Right atrium auricular region (tissue), 2 donors: Measurements from ENCODE around the gene C4orf17. TPM values are rescaled to one million over a fixed set of nuclear protein-coding genes. Genes with fewer than 3 reads are reported as not detected.

Experiments used
- DNase-seq: peaks from one replicate; pipeline ENCODE4 v3.0.0-alpha.2; 2019; ENCODE audit warnings: low spot score
- H3K27ac ChIP-seq, 2 donors: fragments of 200-600 bp; sonication (generic); 1 replicate in 1 of 2; 2 replicates in 1 of 2; pipeline ENCODE4 v1.5.1; 2016 to 2019
- H3K27me3 ChIP-seq, 2 donors: fragments of 200-600 bp; sonication (generic); one replicate each; pipeline versions ENCODE4 v1.5.1 to v1.6.0; 2017 to 2019
- H3K36me3 ChIP-seq: fragments of 200-600 bp; sonication (generic); one replicate; pipeline ENCODE4 v1.5.1; 2016
- H3K4me1 ChIP-seq, 2 donors: fragments of 200-600 bp; sonication (generic); one replicate each; pipeline versions ENCODE4 v1.5.1 to v1.6.0; 2017 to 2019
- H3K4me3 ChIP-seq, 2 donors: fragments of 200-600 bp; sonication (generic); 1 replicate in 1 of 2; 2 replicates in 1 of 2; pipeline ENCODE4 v1.5.1; 2017 to 2019; ENCODE audit warnings: mild to moderate bottlenecking in 1 of 2, moderate library complexity in 1 of 2
- H3K9me3 ChIP-seq, 2 donors: fragments of 200-600 bp; sonication (generic); one replicate each; pipeline ENCODE4 v1.5.1; 2019
- total RNA-seq, 2 donors: library from RNA; depleted of rRNA; stranded (reverse); fragments of >200 nt; gene quantifications; one replicate each; pipeline ENCODE4 v1.1.0, GENCODE V29; 2016
- TF ChIP-seq, protein P1 (sequence below), 2 donors: fragments of 200-600 bp; sonication (generic); IDR thresholded peaks; one replicate each; pipeline ENCODE4 v1.5.1; 2019; ENCODE audit warnings: antibody characterized with exemption in 2 of 2

C4orf17 gene
- total RNA-seq, 2 donors from 2014 or later: not detected

DNA sequence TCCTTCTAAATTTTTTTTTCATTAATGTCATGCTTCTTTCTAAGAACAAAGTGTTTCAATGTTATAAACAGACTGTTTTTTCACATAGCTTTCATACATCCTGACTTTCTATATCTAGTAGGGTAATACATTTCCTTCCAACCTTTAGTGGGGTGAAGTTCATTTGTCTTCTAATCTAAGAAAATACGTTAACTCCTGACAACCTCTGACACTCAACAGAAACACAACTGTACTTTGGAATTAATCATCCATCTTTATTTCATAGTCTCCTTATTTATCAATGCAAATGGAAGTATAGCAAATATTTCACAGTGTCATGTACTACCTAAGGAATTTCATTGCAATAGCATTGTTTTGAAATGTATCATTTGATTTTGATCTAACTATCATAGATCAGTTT lies 61.1 kb downstream of the C4orf17 start:
- Histone ChIP-seq H3K27me3 (no peaks in the 10 kb centered on the region), H3K4me3 (no peak overlapping the region), H3K27ac (no peak overlapping the region), H3K9me3 (no peaks in the 10 kb centered on the region), H3K36me3 (no peaks in the 10 kb centered on the region), H3K4me1 (no peaks in the 10 kb centered on the region)
- no peak for DNase-seq
- TF ChIP-seq, protein P1, sequence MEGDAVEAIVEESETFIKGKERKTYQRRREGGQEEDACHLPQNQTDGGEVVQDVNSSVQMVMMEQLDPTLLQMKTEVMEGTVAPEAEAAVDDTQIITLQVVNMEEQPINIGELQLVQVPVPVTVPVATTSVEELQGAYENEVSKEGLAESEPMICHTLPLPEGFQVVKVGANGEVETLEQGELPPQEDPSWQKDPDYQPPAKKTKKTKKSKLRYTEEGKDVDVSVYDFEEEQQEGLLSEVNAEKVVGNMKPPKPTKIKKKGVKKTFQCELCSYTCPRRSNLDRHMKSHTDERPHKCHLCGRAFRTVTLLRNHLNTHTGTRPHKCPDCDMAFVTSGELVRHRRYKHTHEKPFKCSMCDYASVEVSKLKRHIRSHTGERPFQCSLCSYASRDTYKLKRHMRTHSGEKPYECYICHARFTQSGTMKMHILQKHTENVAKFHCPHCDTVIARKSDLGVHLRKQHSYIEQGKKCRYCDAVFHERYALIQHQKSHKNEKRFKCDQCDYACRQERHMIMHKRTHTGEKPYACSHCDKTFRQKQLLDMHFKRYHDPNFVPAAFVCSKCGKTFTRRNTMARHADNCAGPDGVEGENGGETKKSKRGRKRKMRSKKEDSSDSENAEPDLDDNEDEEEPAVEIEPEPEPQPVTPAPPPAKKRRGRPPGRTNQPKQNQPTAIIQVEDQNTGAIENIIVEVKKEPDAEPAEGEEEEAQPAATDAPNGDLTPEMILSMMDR (IDR thresholded peaks at IDR 0.05): no peak

DNA sequence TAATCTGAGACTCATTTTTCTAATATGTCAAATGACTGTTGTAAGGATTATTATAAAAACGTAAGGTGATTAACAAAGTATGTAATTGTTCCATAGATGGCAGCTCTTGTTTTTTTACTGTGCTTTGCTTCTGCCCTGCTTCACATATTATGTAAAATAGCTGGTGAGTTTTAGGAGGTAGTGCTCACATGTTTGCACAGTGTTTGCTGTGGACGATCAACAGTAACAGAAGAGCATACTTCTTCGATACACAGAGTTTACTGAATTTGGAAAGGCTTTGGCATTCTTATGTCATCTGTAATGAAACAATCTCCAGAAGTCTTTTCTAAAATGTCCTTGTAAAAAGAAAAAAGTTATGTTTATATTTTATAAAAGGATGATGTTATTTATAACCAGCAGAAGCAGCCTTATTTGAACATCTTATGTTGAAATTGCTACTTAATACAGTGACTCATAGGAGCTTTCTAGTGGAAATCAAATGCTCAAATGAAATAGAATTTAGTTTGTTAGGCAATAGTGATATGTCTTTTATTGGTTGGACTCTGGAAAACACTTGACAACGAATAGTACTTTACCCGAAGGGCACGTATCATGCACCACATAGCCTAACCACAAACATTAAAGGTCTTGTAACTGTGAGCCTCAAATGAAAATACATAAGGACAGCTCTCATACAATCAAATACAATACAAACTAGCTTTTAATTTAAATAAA lies 61.9 kb downstream of the C4orf17 start:
- H3K27ac ChIP-seq: no peak overlapping the region

DNA sequence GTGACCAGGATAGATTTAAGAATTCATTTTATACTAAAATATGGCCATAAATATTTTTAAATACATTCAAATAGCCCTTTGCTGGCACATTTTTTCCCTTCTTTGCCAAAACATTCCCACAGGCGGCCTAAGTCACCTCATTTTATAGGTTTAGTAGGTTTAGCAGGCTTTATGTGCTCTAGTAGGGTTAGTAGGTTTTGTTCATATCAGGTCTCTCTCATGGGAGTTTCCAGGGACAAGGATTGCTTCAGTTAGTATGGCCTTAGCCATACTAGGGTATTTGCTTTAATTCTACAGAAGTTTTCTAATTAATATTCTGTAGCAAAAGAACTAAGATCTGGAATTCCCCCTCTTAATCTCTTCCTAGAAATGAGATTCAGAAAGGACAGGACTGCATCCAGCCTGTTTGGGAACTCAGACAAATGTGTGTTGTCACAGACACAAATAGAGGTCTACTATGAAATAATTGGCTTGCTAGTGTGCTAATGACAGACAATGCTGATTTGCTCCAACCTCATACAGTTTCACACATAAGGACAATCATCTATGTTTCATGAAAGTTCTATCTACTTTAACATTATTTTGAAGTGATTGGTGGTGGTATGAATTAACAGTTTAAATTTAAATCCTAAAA lies 63.0 kb downstream of the C4orf17 start:
- H3K9me3 ChIP-seq: no peaks in the 10 kb centered on the region
- no peak for DNase-seq
- H3K4me1 ChIP-seq: no peaks in the 10 kb centered on the region
- no peak overlapping the region for H3K4me3 ChIP-seq
- H3K27ac ChIP-seq: no peak overlapping the region
- H3K36me3 ChIP-seq: no peaks in the 10 kb centered on the region
- no peaks in the 10 kb centered on the region for H3K27me3 ChIP-seq
- TF ChIP-seq, protein P1 (IDR thresholded peaks at IDR 0.05): no peak

More for the DNA sequence above, 61.9 kb downstream of the C4orf17 start:
- DNase-seq: no peak
- TF ChIP-seq, protein P1 (IDR thresholded peaks at IDR 0.05): no peak
- Histone ChIP-seq H3K9me3 (no peaks in the 10 kb centered on the region), H3K36me3 (no peaks in the 10 kb centered on the region), H3K27me3 (no peaks in the 10 kb centered on the region), H3K4me3 (no peak overlapping the region), H3K4me1 (no peaks in the 10 kb centered on the region)

DNA sequence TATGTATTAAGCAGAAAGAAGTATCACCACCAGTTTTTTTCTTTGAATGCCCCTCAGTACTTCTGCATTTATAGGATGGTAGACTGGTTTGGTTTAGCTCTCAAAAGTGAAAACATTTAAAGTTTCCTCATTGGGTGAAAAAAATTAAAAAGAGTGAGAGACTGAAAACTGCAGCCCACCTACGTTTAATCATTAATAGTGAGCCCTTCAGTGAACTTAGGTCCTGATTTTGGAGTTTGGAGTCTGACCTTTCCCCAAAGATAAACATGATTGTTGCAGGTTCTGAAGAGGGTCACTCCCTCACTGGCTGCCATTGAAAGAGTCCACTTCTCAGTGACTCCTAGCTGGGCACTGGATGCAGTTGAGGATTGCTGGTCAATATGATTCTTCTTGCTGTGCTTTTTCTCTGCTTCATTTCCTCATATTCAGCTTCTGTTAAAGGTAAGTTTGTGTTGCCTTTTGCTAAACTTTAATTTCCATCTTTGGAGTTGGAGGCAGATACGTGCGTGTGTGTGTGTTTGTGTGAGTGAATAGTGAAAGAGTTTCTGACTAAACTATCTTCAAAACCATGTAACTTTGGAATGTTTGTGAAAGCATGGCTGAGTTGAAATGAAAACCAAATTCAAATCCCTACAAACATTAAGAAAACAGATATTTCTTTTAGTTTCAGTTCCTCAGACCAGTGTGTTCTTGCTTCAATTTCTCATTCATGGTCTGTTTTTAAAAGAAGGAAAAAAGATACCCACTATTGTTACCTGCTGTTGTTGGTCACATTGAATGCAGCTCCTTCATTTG lies 63.9 kb downstream of the C4orf17 start, which contains the start of gene MTTP:
Gene MTTP (plus strand): TSS at position 295 of the 795 bp plus-strand sequence. CDS start 86 bp downstream, at position 381.
- H3K36me3 ChIP-seq: no peaks in the 10 kb centered on the region
- H3K9me3 ChIP-seq: no peaks in the 10 kb centered on the region
- no peak within 1 kb of the TSS for H3K27ac ChIP-seq
- TF ChIP-seq, protein P1 (IDR thresholded peaks at IDR 0.05): no peak
- no peaks in the 10 kb centered on the region for H3K4me1 ChIP-seq
- no peak within 1 kb of the TSS for H3K4me3 ChIP-seq
- H3K27me3 ChIP-seq: no peaks in the 10 kb centered on the region
- DNase-seq: no peak

DNA sequence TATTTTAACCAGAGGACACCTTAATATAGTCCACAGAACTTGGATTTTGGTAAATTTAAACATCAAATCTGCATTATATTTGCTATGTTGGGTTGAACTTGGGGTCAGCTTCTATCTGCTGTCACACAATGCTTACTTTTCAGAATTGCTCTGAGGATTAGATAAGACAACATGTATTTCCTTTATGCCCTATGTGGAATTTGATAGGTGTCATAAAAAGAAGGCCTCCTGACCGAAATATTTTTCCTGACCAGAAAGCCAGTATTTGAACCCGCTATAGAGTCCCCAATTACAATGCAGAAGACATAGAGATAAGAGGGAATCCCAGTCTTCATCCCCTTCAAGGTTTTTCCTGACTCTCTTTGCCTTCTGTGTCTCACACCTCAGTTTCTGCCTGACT lies 67.9 kb downstream of the C4orf17 start:
- no peak for DNase-seq
- Histone ChIP-seq H3K27me3 (no peaks in the 10 kb centered on the region), H3K4me1 (no peaks in the 10 kb centered on the region), H3K9me3 (no peaks in the 10 kb centered on the region), H3K36me3 (no peaks in the 10 kb centered on the region), H3K4me3 (no peak overlapping the region), H3K27ac (no peak overlapping the region)
- TF ChIP-seq, protein P1 (IDR thresholded peaks at IDR 0.05): no peak
